HG03108 (cell line): Measurements from ENCODE around the gene ACVR1C.
A peak's percentile ranks its signal among the peaks of the same experiment; 100 is the strongest.

Experiments used
- ATAC-seq: cut with Tn5 transposase; IDR thresholded peaks from one replicate; pipeline ENCODE4 v1.9.1; 2021; ENCODE audit warnings: moderate library complexity; ENCODE audit not compliant: unreplicated experiment

Gene ACVR1C

DNA sequence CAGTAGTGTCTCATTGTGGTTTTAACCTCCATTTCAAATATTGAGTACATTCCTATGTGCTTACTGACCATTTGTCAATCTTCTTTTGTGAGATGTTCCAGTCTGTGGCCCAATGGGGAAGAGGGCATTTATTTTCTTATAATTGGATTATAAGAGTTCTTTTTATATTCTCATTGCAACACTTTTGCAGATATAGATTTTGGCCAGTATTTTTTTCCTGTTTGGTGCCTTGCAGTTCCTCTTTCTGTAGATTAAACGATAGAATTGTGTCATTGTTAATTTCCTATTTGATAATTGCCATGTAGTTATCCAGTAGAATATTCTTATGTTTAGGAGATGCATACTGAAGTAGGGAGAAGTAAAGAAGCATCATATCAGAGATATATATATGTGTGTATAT lies 128.3 kb downstream of the ACVR1C start:
- ATAC-seq = no peak

DNA sequence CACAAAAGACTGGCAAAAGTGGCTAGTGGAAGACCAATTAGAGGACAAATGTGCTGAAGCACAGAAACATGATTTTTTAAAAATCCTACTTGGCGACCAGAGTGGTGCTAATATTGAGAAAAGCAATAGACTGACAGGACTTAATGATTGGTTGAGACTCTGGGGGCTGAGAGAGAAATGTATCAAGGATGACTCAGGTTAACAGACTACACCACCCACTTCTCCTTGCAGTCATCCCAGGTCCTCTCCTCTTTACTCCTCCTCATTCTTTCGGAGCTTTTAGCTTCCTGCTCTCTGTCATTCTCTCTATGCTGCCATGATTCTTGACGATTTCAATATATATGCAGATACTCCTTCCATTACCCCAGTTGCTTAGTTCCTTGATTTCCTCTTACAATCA lies 130.2 kb downstream of the ACVR1C start:
- ATAC-seq = no peak

DNA sequence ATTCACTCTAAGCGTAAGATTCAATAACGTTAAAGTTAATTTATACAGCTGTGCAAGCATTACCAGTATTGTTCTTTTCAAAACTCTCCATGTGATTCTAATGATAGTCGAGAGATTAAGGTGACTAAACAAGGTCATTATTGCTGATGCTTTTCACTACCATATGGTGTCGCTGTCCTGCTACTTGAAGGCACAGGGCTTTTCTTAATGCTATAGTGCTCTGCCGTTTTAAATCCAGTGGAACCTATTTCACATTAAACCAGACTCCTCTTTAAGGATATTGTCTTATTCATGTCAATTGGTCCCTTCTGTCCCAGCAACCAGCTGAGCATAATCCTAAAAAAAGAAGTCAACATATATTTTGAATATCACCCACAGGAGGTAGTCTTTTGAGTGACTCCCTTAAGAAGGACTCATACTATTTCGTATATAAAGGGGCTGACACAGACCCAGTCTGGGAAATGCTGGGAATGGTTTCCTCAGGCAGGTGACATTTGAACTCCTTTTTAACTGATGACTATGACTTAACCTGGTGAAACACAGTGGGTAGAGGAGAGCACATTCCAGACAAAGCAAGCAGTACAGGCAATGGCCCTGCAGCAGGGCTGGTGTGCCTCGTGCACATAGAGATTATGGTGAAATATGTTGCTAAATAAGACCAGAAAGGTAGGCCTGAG lies 130.9 kb downstream of the ACVR1C start:
- ATAC-seq = peak; percentile 86

DNA sequence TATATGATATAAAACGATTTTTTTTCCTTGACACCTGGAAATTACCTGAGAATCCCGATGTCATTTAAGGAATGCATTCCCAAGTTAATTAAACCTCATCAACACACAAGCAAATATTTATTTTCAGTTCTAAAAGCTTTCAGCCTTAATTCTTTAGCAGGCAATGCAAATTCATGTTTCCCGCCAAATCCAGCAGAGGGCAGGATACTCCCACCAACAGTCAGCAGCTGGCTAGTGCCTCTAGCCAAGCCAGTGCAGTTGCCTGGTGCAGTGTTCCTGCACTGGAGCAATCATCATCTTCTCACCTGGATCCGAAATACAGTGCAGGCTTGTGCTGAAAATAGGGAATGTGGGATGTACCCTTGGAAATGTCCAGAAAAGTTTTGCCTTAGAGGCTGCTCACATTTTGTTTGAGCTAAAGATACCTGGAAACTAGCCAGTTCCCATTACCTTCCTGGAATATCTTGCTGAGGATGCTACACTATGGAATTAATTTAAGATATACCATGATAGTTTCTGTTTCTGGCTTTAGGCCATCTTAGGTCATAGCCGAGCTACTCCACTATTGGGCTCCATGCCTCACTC lies 136.4 kb downstream of the ACVR1C start:
- peak; percentile 92 for ATAC-seq

DNA sequence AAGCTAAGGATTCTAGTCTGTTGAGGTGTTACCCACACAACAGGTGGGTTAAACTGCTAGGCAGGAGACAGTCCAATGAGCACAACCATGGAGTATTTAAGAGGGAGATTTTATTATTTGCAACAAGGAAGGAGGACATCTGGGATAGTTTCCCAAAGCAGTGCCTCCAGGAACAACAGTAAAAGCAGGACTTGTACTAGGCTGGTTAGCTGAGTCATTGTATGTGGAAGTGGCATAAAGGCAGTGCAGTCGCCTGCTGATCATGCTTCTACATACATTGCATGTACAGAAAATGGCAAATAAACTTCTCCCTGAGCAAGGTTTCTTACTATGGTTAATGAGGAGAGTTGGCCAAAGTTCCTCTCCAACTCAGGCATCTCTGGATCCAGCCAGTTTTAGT lies 138.7 kb downstream of the ACVR1C start:
- ATAC-seq = no peak

DNA sequence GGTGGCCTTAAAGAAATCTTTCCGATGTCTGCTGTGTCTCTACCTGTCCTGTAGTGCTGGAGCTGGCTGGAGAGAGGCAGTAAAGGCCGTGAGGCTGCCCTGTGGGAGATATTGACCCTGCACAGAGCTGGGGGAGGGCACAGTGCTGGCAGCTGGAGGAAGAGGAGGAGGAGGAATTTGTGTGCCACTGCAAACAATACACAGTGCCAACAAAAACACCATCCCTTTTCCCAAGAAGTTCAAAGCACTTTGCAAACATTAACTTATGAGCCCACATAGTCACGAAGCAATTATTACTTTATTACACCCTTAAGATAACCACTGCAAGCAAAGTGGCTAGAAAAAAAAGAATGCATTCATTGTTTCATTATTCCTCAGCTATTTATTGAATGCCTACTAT lies 139.8 kb downstream of the ACVR1C start:
- no peak for ATAC-seq

DNA sequence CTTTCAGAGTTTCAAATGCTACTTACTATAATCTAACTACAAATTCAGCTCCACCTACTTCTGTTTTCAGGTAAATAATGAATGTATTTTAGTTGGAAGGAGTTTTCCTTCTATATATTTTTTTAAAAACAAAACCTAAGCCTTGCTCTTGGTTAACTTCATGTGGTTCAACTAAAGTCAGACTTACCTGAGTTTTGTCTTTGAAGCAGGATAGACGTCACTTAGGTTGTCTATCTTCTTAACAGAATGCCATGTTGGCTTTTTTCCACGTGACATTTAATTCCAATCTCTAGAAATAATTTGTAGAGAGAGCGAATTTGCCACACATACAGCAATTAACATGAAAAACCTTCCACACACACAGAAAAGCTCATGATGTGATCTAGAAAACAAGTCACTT lies 140.9 kb downstream of the ACVR1C start:
- ATAC-seq = no peak

DNA sequence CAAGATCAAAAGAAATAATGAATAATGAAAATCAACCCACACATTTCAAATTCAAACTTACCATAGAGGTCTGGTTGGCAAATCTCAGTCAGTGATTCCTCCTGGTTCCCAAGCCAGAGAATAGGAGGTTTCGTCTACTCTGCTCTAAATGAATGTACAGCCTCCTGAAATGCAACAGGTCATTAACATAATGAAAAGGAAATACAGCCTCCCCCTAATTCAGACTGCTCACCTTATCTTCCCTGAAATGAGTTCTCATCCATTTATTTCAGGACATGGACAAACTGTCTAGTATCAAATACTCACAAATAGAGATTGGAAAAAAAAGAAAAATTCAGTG lies 141.4 kb downstream of the ACVR1C start:
- no peak for ATAC-seq

DNA sequence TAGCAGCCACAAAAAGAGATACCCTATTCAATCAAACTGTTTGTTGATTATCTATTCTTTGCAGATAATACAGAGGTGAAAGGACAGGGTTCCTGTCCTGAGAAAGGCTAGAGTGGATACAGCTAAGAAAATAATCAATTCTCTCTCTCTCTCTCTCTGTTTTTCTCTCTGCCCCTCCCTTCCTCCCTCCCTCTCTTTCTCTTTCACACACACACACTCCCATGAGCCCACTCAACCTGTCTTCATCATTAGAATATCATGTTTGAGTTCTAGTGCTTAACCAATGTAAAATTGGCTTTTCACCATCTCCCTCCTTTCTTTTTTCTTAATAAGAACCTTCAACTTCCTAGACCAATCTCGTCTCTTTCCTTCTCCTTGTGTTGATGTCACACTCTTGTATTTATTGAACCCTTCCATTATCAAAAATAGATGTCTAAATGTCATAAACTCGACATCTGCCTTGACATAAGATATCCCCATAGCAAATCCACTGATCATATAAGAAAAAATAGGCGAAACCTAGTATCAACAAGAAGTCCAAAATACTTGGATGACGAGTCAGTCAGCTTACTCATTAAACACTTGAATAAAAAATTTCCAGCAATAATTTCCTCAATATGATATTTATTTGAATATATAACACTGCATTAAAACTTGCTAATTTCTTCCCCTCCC lies 141.9 kb downstream of the ACVR1C start:
- ATAC-seq = no peak

DNA sequence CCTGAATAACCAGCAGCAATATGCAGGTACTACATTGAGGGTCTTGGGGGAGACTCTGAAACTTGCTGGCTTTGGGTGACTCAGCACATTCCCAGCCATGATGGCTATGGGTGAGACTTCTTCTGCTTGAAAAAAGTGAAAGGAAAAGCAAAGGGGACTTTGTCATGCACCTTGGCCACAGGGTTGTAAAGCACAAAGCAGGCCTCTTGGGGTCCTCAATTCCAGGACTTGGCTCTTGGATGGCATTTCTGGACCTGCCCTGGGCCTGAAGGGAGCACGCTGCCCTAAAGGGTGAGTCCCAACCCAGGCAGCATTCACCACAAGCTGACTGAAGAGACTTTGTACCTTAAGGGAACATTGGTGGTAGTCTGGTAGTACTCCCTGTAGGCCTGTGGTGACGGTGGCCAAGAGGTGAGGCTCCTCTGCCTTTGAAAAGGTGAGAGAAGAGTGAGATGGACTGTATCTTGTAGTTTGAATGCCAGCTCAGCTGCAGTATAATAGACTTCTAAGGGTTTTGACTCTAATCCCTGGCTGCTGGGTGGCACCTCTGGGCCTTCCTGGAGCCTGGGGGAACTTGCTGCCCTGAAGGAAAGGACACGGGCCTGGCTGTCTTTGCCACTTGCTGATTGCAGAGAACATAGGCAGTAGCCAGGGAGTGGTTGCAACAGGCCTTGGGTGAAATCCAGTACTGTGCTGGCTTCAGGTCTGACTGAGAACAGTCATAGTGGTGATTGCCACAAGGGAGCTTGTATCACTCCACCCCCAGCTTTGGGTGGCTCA lies 148.3 kb downstream of the ACVR1C start:
- peak; percentile 65 for ATAC-seq

DNA sequence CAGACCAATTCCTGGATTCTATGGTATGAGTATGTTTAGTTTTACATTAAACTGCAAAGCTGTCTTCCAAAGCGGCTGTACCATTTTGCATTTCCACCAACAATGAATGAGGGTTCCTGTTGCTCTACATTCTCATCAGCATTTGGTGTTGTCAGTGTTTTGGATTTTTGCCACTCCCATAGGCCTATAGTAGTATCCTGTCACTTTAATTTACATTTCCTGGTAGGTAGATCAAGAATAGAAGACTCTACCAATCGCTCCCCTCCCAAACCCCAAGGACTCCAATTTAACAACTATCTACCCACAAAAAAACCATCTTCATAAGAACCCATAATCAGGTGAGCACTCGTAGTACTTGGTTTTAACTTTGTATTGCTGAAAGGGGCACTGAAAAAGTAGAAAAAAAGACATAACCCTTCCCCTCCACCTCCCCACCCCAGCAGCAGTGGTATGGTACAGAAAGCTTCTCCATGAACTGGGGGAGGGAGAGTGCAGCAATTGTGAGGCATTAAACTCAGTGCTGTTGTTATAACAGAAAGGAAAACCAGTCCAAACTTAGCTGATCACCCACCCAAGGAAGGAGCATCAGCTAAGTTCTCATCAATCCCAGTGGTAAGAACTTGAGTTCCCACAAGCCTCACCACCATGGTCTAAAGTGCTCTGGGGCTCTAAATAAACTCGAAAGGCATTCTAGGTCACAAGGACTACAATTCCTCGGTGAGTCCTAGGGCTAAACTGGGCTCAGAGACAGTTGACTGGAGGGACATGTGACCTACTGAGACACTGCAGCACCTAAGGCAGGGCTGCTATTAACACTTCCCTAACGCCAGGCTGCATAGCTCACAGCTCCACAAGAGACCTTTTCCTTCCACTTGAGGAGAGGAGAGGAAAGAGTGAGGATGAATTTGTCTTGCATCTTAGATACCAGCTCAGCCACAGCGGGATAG lies 149.3 kb downstream of the ACVR1C start:
- peak; percentile 34 for ATAC-seq

DNA sequence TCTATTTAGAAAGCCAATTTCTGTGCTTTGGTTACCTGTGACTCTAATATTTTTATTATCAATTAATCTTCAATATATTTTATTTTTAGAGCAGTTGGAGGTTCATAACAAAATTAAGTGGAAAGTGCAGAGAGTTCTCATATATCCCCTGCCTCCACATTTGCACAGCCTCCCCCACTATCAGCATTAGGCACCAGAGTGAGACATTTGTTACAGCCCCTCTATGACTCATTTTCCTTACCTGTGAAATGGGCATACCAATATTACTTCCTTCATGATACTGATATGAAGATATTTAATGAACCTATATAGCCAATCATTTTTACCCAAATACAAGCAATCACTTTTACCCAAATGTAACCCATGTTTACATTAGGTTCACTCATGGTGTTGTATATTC lies 150.7 kb downstream of the ACVR1C start:
- no peak for ATAC-seq

DNA sequence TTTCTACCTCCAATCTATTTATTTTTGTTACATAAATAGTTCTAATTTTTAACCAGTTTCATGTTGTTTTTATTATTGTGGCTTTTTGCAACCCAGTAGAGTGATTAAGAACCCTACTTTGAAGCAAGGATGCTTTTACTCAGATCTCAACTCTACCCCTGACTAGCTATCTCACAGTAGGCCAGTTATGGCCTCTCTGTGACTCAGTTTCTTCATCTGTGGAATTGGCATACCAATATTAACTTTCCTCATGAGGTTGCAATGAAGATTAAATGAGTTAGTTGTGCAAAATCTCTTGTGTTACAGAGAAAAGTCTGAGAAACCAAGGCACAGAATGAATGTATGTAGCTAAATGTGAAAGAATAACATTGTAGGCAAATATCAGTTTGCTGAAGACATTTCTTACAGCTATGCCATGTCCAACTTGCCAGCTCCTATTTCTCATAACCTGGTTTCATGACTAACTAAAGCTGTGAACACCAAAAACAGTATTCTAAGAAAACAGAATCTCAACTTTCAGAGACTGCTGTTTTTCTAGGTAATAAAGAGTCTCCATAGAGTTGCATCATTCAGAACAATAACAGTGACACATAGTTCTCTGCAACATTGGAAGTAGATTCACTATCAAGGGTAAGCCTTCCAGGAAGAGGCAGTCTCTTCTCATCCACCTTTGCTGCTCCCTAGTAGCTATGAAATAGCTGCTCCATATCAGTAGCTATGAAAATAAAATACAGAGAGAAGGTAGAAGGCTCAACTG lies 151.5 kb downstream of the ACVR1C start:
- ATAC-seq = no peak
